IMR-90 (cell line): ENCODE results near the gene ZNF831. TPM values are rescaled to one million over a fixed set of nuclear protein-coding genes. Genes with fewer than 3 reads are reported as not detected.

ENCODE experiments used
- ATAC-seq: fragments of 200-7000 bp; cut with Tn5 transposase; 2 replicates; pipeline ENCODE4 v1.9.1; 2020; ENCODE audit warnings: low read depth, mild to moderate bottlenecking, moderate library complexity
- BruUV-seq: library from RNA; stranded (reverse); fragments of 400-500 nt; replicated peaks from 2 replicates; lab custom pipeline; 2021; lab: Mats Ljungman, UMichigan
- CTCF ChIA-PET: fragments of 300-600 bp; formaldehyde crosslinking; extraction: SDS; loops from one replicate; lab custom pipeline; 2021; ENCODE audit warnings: antibody characterized with exemption; lab: Yijun Ruan, JAX
- POLR2A ChIA-PET: fragments of 300-600 bp; sonication (Branson Sonifier 250); formaldehyde crosslinking; loops from one replicate; lab custom pipeline; 2022; ENCODE audit warnings: antibody characterized with exemption; ENCODE audit not compliant: unreplicated experiment; lab: Charles Lee
- DNase-seq: peaks from one replicate; pipeline ENCODE4 v3.0.0; 2013
- H2AFZ ChIP-seq: replicated peaks from 2 replicates; pipeline ENCODE3; 2013; ENCODE audit warnings: low read length, mild to moderate bottlenecking; ENCODE audit not compliant: poor library complexity
- H2AK5ac ChIP-seq: 2 replicates; pipeline ENCODE4 v1.6.1; 2013; ENCODE audit warnings: low read depth, low read length, inconsistent platforms
- H2AK9ac ChIP-seq: replicated peaks from 2 replicates; pipeline ENCODE3; 2013; ENCODE audit warnings: mild to moderate bottlenecking, low read depth, low read length, moderate library complexity; ENCODE audit not compliant: poor library complexity
- H2BK120ac ChIP-seq: 2 replicates; pipeline ENCODE4 v1.6.1; 2013; ENCODE audit warnings: low read depth, low read length, inconsistent platforms
- H2BK15ac ChIP-seq: 3 replicates; pipeline ENCODE4 v1.6.1; 2013; ENCODE audit warnings: low read depth, low read length, inconsistent platforms
- H2BK20ac ChIP-seq: 2 replicates; pipeline ENCODE4 v1.6.1; 2013; ENCODE audit warnings: low read depth, mild to moderate bottlenecking, inconsistent platforms, low read length, moderate library complexity
- H2BK5ac ChIP-seq: 2 replicates; pipeline ENCODE4 v1.6.1; 2013; ENCODE audit warnings: mild to moderate bottlenecking, low read depth, low read length, inconsistent platforms; ENCODE audit not compliant: poor library complexity, severe bottlenecking
- H3K14ac ChIP-seq: replicated peaks from 2 replicates; pipeline ENCODE4 v1.6.1; 2013; ENCODE audit warnings: low read depth, low read length, inconsistent platforms
- H3K18ac ChIP-seq: 2 replicates; pipeline ENCODE4 v1.6.1; 2013; ENCODE audit warnings: low read depth, low read length, control low read depth
- H3K23ac ChIP-seq: 2 replicates; pipeline ENCODE4 v1.6.1; 2013; ENCODE audit warnings: low read depth, low read length, inconsistent platforms
- H3K27ac ChIP-seq: 2 replicates; pipeline ENCODE4 v1.5.1; 2013; ENCODE audit warnings: mild to moderate bottlenecking, control low read depth, low read length; ENCODE audit not compliant: insufficient read depth
- H3K27me3 ChIP-seq: 2 replicates; pipeline ENCODE4 v1.6.1; 2013; ENCODE audit warnings: low read length; ENCODE audit not compliant: control insufficient read depth, insufficient read depth
- H3K36me3 ChIP-seq: 2 replicates; pipeline ENCODE4 v1.6.1; 2013; ENCODE audit warnings: low read length, mixed read lengths; ENCODE audit not compliant: control insufficient read depth, insufficient read depth
- H3K4ac ChIP-seq: 2 replicates; pipeline ENCODE4 v1.6.1; 2013; ENCODE audit warnings: low read depth, low read length, inconsistent platforms
- H3K4me1 ChIP-seq: 2 replicates; pipeline ENCODE4 v1.6.1; 2013; ENCODE audit warnings: low read length, mixed read lengths; ENCODE audit not compliant: control insufficient read depth, insufficient read depth
- H3K4me2 ChIP-seq: 2 replicates; pipeline ENCODE4 v1.6.1; 2013; ENCODE audit warnings: low read depth, mild to moderate bottlenecking, control low read depth, low read length, moderate library complexity
- H3K4me3 ChIP-seq: 2 replicates; pipeline ENCODE4 v1.5.1; 2013; ENCODE audit warnings: low read depth, mild to moderate bottlenecking, control low read depth, low read length, moderate library complexity; ENCODE audit not compliant: insufficient read depth
- H3K56ac ChIP-seq: 2 replicates; pipeline ENCODE4 v1.6.1; 2013; ENCODE audit warnings: low read length, inconsistent platforms; ENCODE audit not compliant: insufficient read depth; ENCODE audit errors: extremely low read depth
- H3K79me1 ChIP-seq, 2 experiments: 2 replicates each; pipeline ENCODE4 v1.6.1; 2013; ENCODE audit warnings: low read length in 2 of 2, inconsistent platforms in 1 of 2, low read depth in 1 of 2
- H3K9ac ChIP-seq: 2 replicates; pipeline ENCODE4 v1.6.1; 2013; ENCODE audit warnings: low read depth, low read length, control low read depth
- H3K9me1 ChIP-seq: 2 replicates; pipeline ENCODE4 v1.6.1; 2013; ENCODE audit warnings: low read length, inconsistent platforms; ENCODE audit not compliant: insufficient read depth
- H3K9me3 ChIP-seq: 2 replicates; pipeline ENCODE4 v1.6.1; 2013; ENCODE audit warnings: low read length; ENCODE audit not compliant: control insufficient read depth, insufficient read depth
- H4K20me1 ChIP-seq: 2 replicates; pipeline ENCODE4 v1.6.1; 2013; ENCODE audit warnings: low read length, inconsistent platforms; ENCODE audit not compliant: insufficient read depth
- H4K5ac ChIP-seq: 2 replicates; pipeline ENCODE4 v1.6.1; 2013; ENCODE audit warnings: mild to moderate bottlenecking, low read depth, low read length, control low read depth
- H4K8ac ChIP-seq, 2 experiments: 2 replicates each; pipeline ENCODE4 v1.6.1; 2013; ENCODE audit warnings: low read depth in 2 of 2, low read length in 2 of 2, control low read depth in 1 of 2, inconsistent platforms in 1 of 2
- H4K91ac ChIP-seq: 2 replicates; pipeline ENCODE4 v1.6.1; 2013; ENCODE audit warnings: low read depth, low read length, inconsistent platforms; ENCODE audit not compliant: insufficient read depth
- CEBPB ChIP-seq: IDR thresholded peaks from 2 replicates; pipeline ENCODE4 v1.6.1; 2012; ENCODE audit warnings: low read depth, low read length, improper control_type of control experiment
- CHD1 ChIP-seq: IDR thresholded peaks from 2 replicates; pipeline ENCODE4 v1.6.1; 2012; ENCODE audit warnings: low read depth, low read length, improper control_type of control experiment
- CTCF ChIP-seq: conservative IDR thresholded peaks from 2 replicates; pipeline ENCODE4 v1.5.1; 2012; ENCODE audit warnings: mild to moderate bottlenecking, low read depth, low read length, improper control_type of control experiment
- ELK1 ChIP-seq: fragments of 150-350 bp; IDR thresholded peaks from 2 replicates; pipeline ENCODE4 v1.6.1; 2016; ENCODE audit warnings: low read depth, mild to moderate bottlenecking, low read length, moderate library complexity, borderline replicate concordance
- FOS ChIP-seq: fragments of 150-350 bp; IDR thresholded peaks from 2 replicates; pipeline ENCODE4 v1.6.1; 2016; ENCODE audit warnings: low read depth, low read length
- MAFK ChIP-seq: IDR thresholded peaks from 2 replicates; pipeline ENCODE4 v1.6.1; 2012; ENCODE audit warnings: low read depth, low read length, improper control_type of control experiment
- MAZ ChIP-seq: IDR thresholded peaks from 2 replicates; pipeline ENCODE4 v1.6.1; 2012; ENCODE audit warnings: low read depth, mild to moderate bottlenecking, low read length, improper control_type of control experiment, moderate library complexity, borderline replicate concordance
- MXI1 ChIP-seq: IDR thresholded peaks from 2 replicates; pipeline ENCODE4 v1.6.1; 2012; ENCODE audit warnings: low read depth, mild to moderate bottlenecking, low read length, moderate library complexity, borderline replicate concordance
- NFE2L2 ChIP-seq: fragments of 150-350 bp; IDR thresholded peaks from 2 replicates; pipeline ENCODE4 v1.6.1; 2016; ENCODE audit warnings: low read depth, mild to moderate bottlenecking, low read length
- POLR2A ChIP-seq: IDR thresholded peaks from 2 replicates; pipeline ENCODE4 v1.6.1; 2012; ENCODE audit warnings: mild to moderate bottlenecking, low read depth, low read length
- RAD21 ChIP-seq: IDR thresholded peaks from 2 replicates; pipeline ENCODE4 v1.6.1; 2012; ENCODE audit warnings: low read length, improper control_type of control experiment
- RCOR1 ChIP-seq: IDR thresholded peaks from 2 replicates; pipeline ENCODE4 v1.6.1; 2012; ENCODE audit warnings: mild to moderate bottlenecking, low read length, improper control_type of control experiment; ENCODE audit not compliant: insufficient replicate concordance
- RFX5 ChIP-seq: IDR thresholded peaks from 2 replicates; pipeline ENCODE4 v1.8.0; 2012; ENCODE audit warnings: low read depth, mild to moderate bottlenecking, low read length, moderate library complexity
- SMC3 ChIP-seq: fragments of 150-350 bp; IDR thresholded peaks from 2 replicates; pipeline ENCODE4 v1.6.1; 2016; ENCODE audit warnings: low read depth, mild to moderate bottlenecking, antibody characterized with exemption, low read length, moderate library complexity
- WGBS, 2 experiments: methylation state at CpG; one replicate each; pipeline versions ENCODE4 v1.1.5 to v1.1.7; 2013; ENCODE audit warnings: missing lambda C conversion rate in 2 of 2; ENCODE audit not compliant: insufficient read length in 1 of 2; ENCODE audit errors: extremely low coverage in 2 of 2; 5-methylcytosine and 5-hydroxymethylcytosine counted together
- dilution Hi-C: fragments of 300-500 bp; cut with HindIII; formaldehyde crosslinking; loops from one replicate; pipeline ENCODE4 v1.14.3; 2018; ENCODE audit warnings: low sequenced_read_pairs; ENCODE audit not compliant: unreplicated experiment
- in situ Hi-C: fragments of 300-500 bp; cut with MboI; formaldehyde crosslinking; loops from 3 replicates; pipeline ENCODE4 v1.14.3; 2019; ENCODE audit warnings: low sequenced_read_pairs, inconsistent platforms, mixed read lengths
- intact Hi-C: fragments of 100-400 bp; cut with micrococcal nuclease; formaldehyde crosslinking; loops from 2 replicates; pipeline ENCODE4 v1.10.0; 2022
- polyA plus RNA-seq, 3 experiments: library from polyadenylated mRNA; depleted of rRNA; stranded (reverse); fragments of >200 nt; gene quantifications; 2 replicates each; pipeline ENCODE4 v1.2.3, GENCODE V29; 2012; ENCODE audit warnings: low replicate concordance in 1 of 3
- total RNA-seq: library from RNA; depleted of rRNA; stranded (reverse); fragments of >200 nt; gene quantifications from 2 replicates; pipeline ENCODE4 v1.2.3, GENCODE V29; 2012
- TF ChIP-seq, protein P1 (sequence below): fragments of 150-350 bp; IDR thresholded peaks from 2 replicates; pipeline ENCODE4 v1.6.1; 2017; ENCODE audit warnings: mild to moderate bottlenecking, antibody characterized with exemption, low read length, low read depth

ZNF831 gene
- total and polyA plus RNA-seq, 2 of the 4 experiments (the other 2 are of a cell fraction), result not detected

DNA sequence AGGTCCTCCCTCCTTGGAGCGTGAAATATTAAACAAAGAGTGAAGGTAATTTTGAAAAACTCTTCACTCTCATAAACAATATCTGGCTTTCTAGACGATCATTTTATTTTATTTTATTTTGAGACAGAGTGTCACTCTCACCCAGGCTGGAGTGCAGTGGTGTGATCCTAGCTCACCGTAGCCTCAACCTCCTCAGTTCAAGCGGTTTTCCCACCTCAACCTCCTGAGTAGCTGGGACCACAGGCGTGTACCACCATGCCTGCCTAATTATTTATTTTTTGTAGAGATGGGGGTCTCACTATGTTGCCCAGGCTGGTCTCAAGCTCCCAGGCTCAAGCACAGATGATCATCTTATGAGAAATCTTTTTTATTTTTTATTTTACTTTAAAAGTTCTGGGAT is 16.4 kb downstream of the ZNF831 start:
- Histone ChIP-seq H3K79me1 (no peaks in the 10 kb centered on the region), H3K18ac (no peak overlapping the region), H3K4me2 (no peak overlapping the region), H3K27me3 (no peaks in the 10 kb centered on the region), H4K91ac (no peak overlapping the region), H3K27ac (no peak overlapping the region), H3K4me1 (no peaks in the 10 kb centered on the region), H4K8ac (no peak overlapping the region), H2AFZ (no peak overlapping the region), H3K36me3 (no peaks in the 10 kb centered on the region), H3K9ac (no peak overlapping the region), H2AK9ac (no peak overlapping the region), H4K5ac (no peak overlapping the region), H2BK5ac (no peak overlapping the region), H4K20me1 (no peaks in the 10 kb centered on the region), H3K9me3 (no peaks in the 10 kb centered on the region), H3K4ac (no peak overlapping the region), H3K23ac (no peak overlapping the region), H2AK5ac (no peak overlapping the region), H3K56ac (no peak overlapping the region), H2BK15ac (no peak overlapping the region), H3K14ac (no peak overlapping the region), H2BK20ac (no peak overlapping the region), H3K9me1 (no peaks in the 10 kb centered on the region), H3K4me3 (no peak overlapping the region), H2BK120ac (no peak overlapping the region)
- in situ Hi-C loops, result no loop called here
- WGBS, 2 experiments, result no CpG with 5 or more reads among the region's 5 CpGs
- intact Hi-C loops, result no loop called here
- ChIA-PET POLR2A (no interaction called here), CTCF (no interaction called here)
- ATAC-seq (no peak), DNase-seq (no peak)
- BruUV-seq, result no TSS peak
- dilution Hi-C loops, result no loop called here
- TF ChIP-seq MXI1, result no peak
- no peak for TF ChIP-seq MAZ
- TF ChIP-seq NFE2L2, result no peak
- TF ChIP-seq POLR2A, result no peak
- TF ChIP-seq RFX5, result no peak
- no peak for TF ChIP-seq ELK1
- TF ChIP-seq SMC3, result no peak
- TF ChIP-seq CHD1, result no peak
- TF ChIP-seq MAFK, result no peak
- no peak for TF ChIP-seq RCOR1
- TF ChIP-seq, protein P1, sequence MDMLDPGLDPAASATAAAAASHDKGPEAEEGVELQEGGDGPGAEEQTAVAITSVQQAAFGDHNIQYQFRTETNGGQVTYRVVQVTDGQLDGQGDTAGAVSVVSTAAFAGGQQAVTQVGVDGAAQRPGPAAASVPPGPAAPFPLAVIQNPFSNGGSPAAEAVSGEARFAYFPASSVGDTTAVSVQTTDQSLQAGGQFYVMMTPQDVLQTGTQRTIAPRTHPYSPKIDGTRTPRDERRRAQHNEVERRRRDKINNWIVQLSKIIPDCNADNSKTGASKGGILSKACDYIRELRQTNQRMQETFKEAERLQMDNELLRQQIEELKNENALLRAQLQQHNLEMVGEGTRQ, result no peak
- TF ChIP-seq CEBPB, result no peak
- no peak for TF ChIP-seq FOS
- TF ChIP-seq CTCF, result no peak
- no peak for TF ChIP-seq RAD21
